Body of pancreas (tissue), 4 donors: ENCODE data around the gene PCSK9.

Source experiments
- POLR2A ChIP-seq, 3 donors: fragments of 450-650 bp; IDR thresholded peaks; one replicate each; pipeline ENCODE4 v1.6.1; 2016; ENCODE audit warnings: antibody characterized with exemption in 3 of 3, mild to moderate bottlenecking in 2 of 3
- TF ChIP-seq, protein P1 (sequence below), 7 experiments: fragments of 450-650 bp in 4 of 7; fragments of 200-600 bp in 3 of 7; sonication (generic) in 3 of 7; IDR thresholded peaks; one replicate each; pipeline ENCODE4 v1.5.1; 2016 to 2019; ENCODE audit warnings: antibody characterized with exemption in 7 of 7

GRCh38 chr1:55087439-55087838, 48.1 kb downstream of the PCSK9 start:
- TF ChIP-seq, protein P1, sequence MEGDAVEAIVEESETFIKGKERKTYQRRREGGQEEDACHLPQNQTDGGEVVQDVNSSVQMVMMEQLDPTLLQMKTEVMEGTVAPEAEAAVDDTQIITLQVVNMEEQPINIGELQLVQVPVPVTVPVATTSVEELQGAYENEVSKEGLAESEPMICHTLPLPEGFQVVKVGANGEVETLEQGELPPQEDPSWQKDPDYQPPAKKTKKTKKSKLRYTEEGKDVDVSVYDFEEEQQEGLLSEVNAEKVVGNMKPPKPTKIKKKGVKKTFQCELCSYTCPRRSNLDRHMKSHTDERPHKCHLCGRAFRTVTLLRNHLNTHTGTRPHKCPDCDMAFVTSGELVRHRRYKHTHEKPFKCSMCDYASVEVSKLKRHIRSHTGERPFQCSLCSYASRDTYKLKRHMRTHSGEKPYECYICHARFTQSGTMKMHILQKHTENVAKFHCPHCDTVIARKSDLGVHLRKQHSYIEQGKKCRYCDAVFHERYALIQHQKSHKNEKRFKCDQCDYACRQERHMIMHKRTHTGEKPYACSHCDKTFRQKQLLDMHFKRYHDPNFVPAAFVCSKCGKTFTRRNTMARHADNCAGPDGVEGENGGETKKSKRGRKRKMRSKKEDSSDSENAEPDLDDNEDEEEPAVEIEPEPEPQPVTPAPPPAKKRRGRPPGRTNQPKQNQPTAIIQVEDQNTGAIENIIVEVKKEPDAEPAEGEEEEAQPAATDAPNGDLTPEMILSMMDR (IDR thresholded peaks at IDR 0.05): no peak
- TF ChIP-seq POLR2A (IDR thresholded peaks at IDR 0.05): no peak
